Mesodermal cell (in vitro differentiated cells): ENCODE results near the gene FAM120A.

Experiments used
- H3K27ac ChIP-seq: 2 replicates; pipeline ENCODE4 v1.7.0; 2013; ENCODE audit warnings: mild to moderate bottlenecking, low read depth, low read length, moderate library complexity; ENCODE audit not compliant: severe bottlenecking
- H3K36me3 ChIP-seq: 2 replicates; pipeline ENCODE4 v1.7.1; 2013; ENCODE audit warnings: mild to moderate bottlenecking, low read length, moderate library complexity; ENCODE audit not compliant: control insufficient read depth, insufficient read depth
- H3K4me1 ChIP-seq: one replicate; pipeline ENCODE4 v1.7.1; 2013; ENCODE audit warnings: mild to moderate bottlenecking, low read length; ENCODE audit not compliant: insufficient read depth, control insufficient read depth, poor library complexity, severe bottlenecking
- H3K4me3 ChIP-seq: 2 replicates; pipeline ENCODE4 v1.7.0; 2013; ENCODE audit warnings: low read length, control low read depth, mild to moderate bottlenecking; ENCODE audit not compliant: insufficient read depth, poor library complexity, severe bottlenecking; ENCODE audit errors: extremely low read depth
- H3K9me3 ChIP-seq: 2 replicates; pipeline ENCODE4 v1.7.1; 2013; ENCODE audit warnings: mild to moderate bottlenecking, low read length, moderate library complexity; ENCODE audit not compliant: control insufficient read depth
- WGBS, 2 experiments: methylation state at CpG; one replicate each; pipeline ENCODE4 v1.1.5; 2013; ENCODE audit warnings: missing lambda C conversion rate in 2 of 2; ENCODE audit not compliant: insufficient coverage in 2 of 2; 5-methylcytosine and 5-hydroxymethylcytosine counted together

The FAM120A gene

GRCh38 chr9:93603906-93604326 lies 152.4 kb downstream of the FAM120A start:
- 66 to 100% methylated on average over 1 to 4 of the region's 4 CpGs for WGBS, 2 experiments
- no peaks in the 10 kb centered on the region for H3K9me3 ChIP-seq

GRCh38 chr9:93606187-93606586 lies 154.7 kb downstream of the FAM120A start:
- H3K36me3 ChIP-seq, result no peaks in the 10 kb centered on the region
- no peak overlapping the region for H3K27ac ChIP-seq
- H3K4me3 ChIP-seq, result no peak overlapping the region
- H3K4me1 ChIP-seq, result no peaks in the 10 kb centered on the region
- H3K9me3 ChIP-seq, result no peaks in the 10 kb centered on the region
- WGBS, 2 experiments, result no CpG with 5 or more reads among the region's 3 CpGs

More at GRCh38 chr9:93603906-93604326, 152.4 kb downstream of the FAM120A start:
- H3K36me3 ChIP-seq, result no peaks in the 10 kb centered on the region
- no peak overlapping the region for H3K27ac ChIP-seq
- H3K4me1 ChIP-seq, result peaks cover under 1% of the 10 kb centered on the region
- no peak overlapping the region for H3K4me3 ChIP-seq

GRCh38 chr9:93610206-93610605 lies 158.7 kb downstream of the FAM120A start:
- H3K36me3 ChIP-seq, result no peaks in the 10 kb centered on the region
- no peak overlapping the region for H3K4me3 ChIP-seq
- H3K4me1 ChIP-seq, result no peaks in the 10 kb centered on the region
- 100% methylated on average over 1 of the region's 1 CpG; no CpG with 5 or more reads in 1 of the 2 experiments for WGBS, 2 experiments
- no peaks in the 10 kb centered on the region for H3K9me3 ChIP-seq
- no peak overlapping the region for H3K27ac ChIP-seq

GRCh38 chr9:93612052-93612795 lies 160.7 kb downstream of the FAM120A start:
- no CpG with 5 or more reads among the region's 2 CpGs for whole genome bisulfite sequencing, 2 experiments
- no peaks in the 10 kb centered on the region for H3K9me3 ChIP-seq

GRCh38 chr9:93612796-93613154 lies 161.3 kb downstream of the FAM120A start:
- Histone ChIP-seq H3K4me3 (no peak overlapping the region), H3K36me3 (no peaks in the 10 kb centered on the region), H3K9me3 (no peaks in the 10 kb centered on the region), H3K27ac (no peak overlapping the region), H3K4me1 (no peaks in the 10 kb centered on the region)
- 90 to 91% methylated on average over 5 of the region's 5 CpGs for WGBS, 2 experiments

More at GRCh38 chr9:93612052-93612795, 160.7 kb downstream of the FAM120A start:
- no peak overlapping the region for H3K27ac ChIP-seq
- no peak overlapping the region for H3K4me3 ChIP-seq
- no peaks in the 10 kb centered on the region for H3K4me1 ChIP-seq
- no peaks in the 10 kb centered on the region for H3K36me3 ChIP-seq

- Histone ChIP-seq H3K36me3 (no peaks in the 10 kb centered on the region), H3K4me3 (no peak overlapping the region), H3K27ac (no peak overlapping the region), H3K9me3 (no peaks in the 10 kb centered on the region), H3K4me1 (no peaks in the 10 kb centered on the region)
- WGBS, 2 experiments, result 89% methylated on average over 3 to 4 of the region's 5 CpGs
Observed at GRCh38 chr9:93613174-93613573, 161.7 kb downstream of the FAM120A start.

GRCh38 chr9:93613791-93614190 lies 162.3 kb downstream of the FAM120A start:
- H3K9me3 ChIP-seq, result no peaks in the 10 kb centered on the region
- no peak overlapping the region for H3K27ac ChIP-seq
- H3K36me3 ChIP-seq, result no peaks in the 10 kb centered on the region
- 0% methylated on average over 1 of the region's 3 CpGs for WGBS, 2 experiments
- H3K4me3 ChIP-seq, result no peak overlapping the region
- no peaks in the 10 kb centered on the region for H3K4me1 ChIP-seq

- no peak overlapping the region for H3K27ac ChIP-seq
- WGBS, 2 experiments, result 88 to 100% methylated on average over 4 to 5 of the region's 5 CpGs
- no peak overlapping the region for H3K4me3 ChIP-seq
- H3K9me3 ChIP-seq, result no peaks in the 10 kb centered on the region
- no peaks in the 10 kb centered on the region for H3K4me1 ChIP-seq
- no peaks in the 10 kb centered on the region for H3K36me3 ChIP-seq
Observed at GRCh38 chr9:93614830-93615468, 163.5 kb downstream of the FAM120A start.
